Gastroesophageal sphincter (tissue), 4 donors: Measurements from ENCODE around the gene KCP. TPM values are rescaled to one million over a fixed set of nuclear protein-coding genes. Genes with fewer than 3 reads are reported as not detected.

Experiments
- ATAC-seq: fragments of 150-250 bp; one replicate; pipeline ENCODE4 v1.9.1; 2016; ENCODE audit warnings: mild to moderate bottlenecking, moderate library complexity
- H3K27ac ChIP-seq, 4 donors: fragments of 200-600 bp; sonication (generic) in 3 of 4; 1 replicate in 3 of 4; 2 replicates in 1 of 4; pipeline ENCODE4 v1.5.1; 2016 to 2019
- H3K27me3 ChIP-seq: fragments of 200-600 bp; sonication (generic); one replicate; pipeline ENCODE4 v1.5.1; 2019
- H3K36me3 ChIP-seq, 2 donors: fragments of 200-600 bp; sonication (generic); one replicate each; pipeline ENCODE4 v1.5.1; 2019; ENCODE audit warnings: control low read depth in 1 of 2
- H3K4me1 ChIP-seq, 3 donors: fragments of 200-600 bp; sonication (generic); 1 replicate in 2 of 3; 2 replicates in 1 of 3; pipeline ENCODE4 v1.5.1; 2016 to 2019; ENCODE audit warnings: control low read depth in 2 of 3
- H3K4me3 ChIP-seq, 2 donors: fragments of 200-600 bp; sonication (generic); one replicate each; pipeline ENCODE4 v1.5.1; 2019; ENCODE audit warnings: mild to moderate bottlenecking in 1 of 2, moderate library complexity in 1 of 2
- H3K9me3 ChIP-seq, 3 donors: fragments of 200-600 bp; sonication (generic); one replicate each; pipeline ENCODE4 v1.5.1; 2017 to 2019; ENCODE audit warnings: control low read depth in 2 of 3
- CTCF ChIP-seq, 4 experiments: fragments of 200-600 bp in 2 of 4; fragments of 450-650 bp in 2 of 4; sonication (generic) in 1 of 4; IDR thresholded peaks; one replicate each; pipeline ENCODE4 v1.5.1; 2017 to 2019; ENCODE audit warnings: antibody characterized with exemption in 4 of 4, mild to moderate bottlenecking in 2 of 4, moderate library complexity in 2 of 4
- EP300 ChIP-seq: sonication (generic); formaldehyde crosslinking; IDR thresholded peaks from one replicate; pipeline ENCODE4 v1.6.1; 2017; ENCODE audit warnings: antibody characterized with exemption, mild to moderate bottlenecking
- POLR2A ChIP-seq, 2 donors: fragments of 450-650 bp; IDR thresholded peaks; one replicate each; pipeline ENCODE4 v1.6.1; 2017; ENCODE audit warnings: antibody characterized with exemption in 2 of 2, mild to moderate bottlenecking in 2 of 2, moderate library complexity in 1 of 2
- POLR2AphosphoS5 ChIP-seq: sonication (generic); formaldehyde crosslinking; IDR thresholded peaks from one replicate; pipeline ENCODE4 v1.6.1; 2017; ENCODE audit warnings: antibody characterized with exemption
- WGBS, 2 donors: methylation state at CpG; one replicate each; pipeline ENCODE4 v1.1.5; 2018; ENCODE audit warnings: low coverage in 1 of 2; 5-methylcytosine and 5-hydroxymethylcytosine counted together
- total RNA-seq, 4 donors: library from RNA; depleted of rRNA; stranded (reverse); fragments of >200 nt; gene quantifications; one replicate each; pipeline ENCODE4 v1.1.0, GENCODE V29; 2016

Gene KCP
- total RNA-seq, 4 donors from 2014 or later, result 0.31 to 0.67 TPM; not detected in 2

DNA sequence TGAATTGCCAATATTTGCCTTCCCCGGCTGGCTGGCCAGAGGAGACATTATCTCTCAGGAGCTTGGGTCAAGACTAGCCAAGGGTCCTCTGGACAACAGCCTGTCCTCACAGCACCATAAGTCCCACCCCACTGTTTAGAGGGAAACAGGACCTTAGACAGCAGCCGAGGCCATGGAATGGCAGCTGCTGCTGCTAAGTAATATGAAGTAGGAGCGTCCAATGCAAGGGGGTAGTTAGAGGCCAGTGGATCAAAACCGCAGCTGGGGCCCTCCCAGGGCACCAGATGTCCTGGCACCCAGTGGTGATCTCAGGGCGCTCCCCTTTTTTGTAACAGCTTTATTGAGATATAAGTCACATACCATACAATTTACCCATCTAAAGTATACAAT, 12.9 kb upstream of the KCP start:
- WGBS, 2 donors, result no CpG with 5 or more reads among the region's 5 CpGs
- TF ChIP-seq EP300 (no peak), CTCF (IDR thresholded peaks at IDR 0.05) (no peak), POLR2A (IDR thresholded peaks at IDR 0.05) (no peak), POLR2AphosphoS5 (no peak)
- peaks cover 45% of the 10 kb centered on the region for H3K27me3 ChIP-seq
- no peak overlapping the region for H3K4me3 ChIP-seq
- no peaks in the 10 kb centered on the region for H3K36me3 ChIP-seq
- no peaks in the 10 kb centered on the region for H3K9me3 ChIP-seq
- ATAC-seq, result no peak
- no peak overlapping the region for H3K27ac ChIP-seq
- H3K4me1 ChIP-seq, result no peaks in the 10 kb centered on the region

DNA sequence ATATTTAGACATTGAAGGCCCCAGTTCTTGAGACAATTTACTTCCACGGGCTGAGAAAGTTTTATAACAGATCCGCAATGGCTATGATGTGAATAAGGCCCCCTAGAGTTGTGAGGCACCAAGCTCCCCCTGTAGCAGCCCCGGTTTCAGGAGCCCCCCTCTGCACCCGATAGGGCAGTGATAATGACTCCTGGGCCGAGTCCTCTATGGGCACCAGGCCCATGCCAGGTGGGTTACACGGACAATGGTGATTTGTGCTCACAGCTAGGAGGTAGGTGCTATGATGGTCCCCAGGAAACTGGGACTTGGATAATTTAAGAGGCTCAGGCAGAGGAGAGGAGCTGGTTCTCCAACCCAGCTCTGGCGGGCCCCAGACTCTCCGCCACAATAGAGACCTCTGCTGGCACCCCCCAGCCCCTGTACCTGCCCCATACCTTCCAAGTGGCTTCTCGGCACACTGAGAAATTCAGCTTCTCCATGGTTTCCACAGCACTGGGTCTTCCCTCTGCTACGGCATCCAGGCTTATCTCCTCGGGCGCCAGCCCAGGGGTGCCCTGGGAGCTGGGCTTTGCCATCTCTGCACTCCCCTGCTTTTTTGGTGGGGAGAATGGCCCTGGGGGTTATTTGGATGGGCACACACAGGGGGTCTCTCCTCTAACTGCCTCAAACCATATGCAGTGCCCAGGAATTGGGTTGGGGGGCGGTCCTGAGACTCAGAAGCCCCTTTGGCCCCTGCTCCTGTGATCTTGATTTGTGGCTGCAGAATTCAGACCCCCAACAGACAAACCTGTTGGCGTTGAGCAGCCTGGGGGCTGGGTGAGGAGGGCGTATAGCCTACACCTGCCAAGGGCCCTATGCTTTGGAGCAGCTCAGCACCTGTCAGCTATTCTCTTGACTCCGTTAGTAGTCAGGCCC, 12.2 kb upstream of the KCP start:
- TF ChIP-seq POLR2AphosphoS5, result no peak
- no peaks in the 10 kb centered on the region for H3K9me3 ChIP-seq
- no peaks in the 10 kb centered on the region for H3K4me1 ChIP-seq
- peaks cover 45% of the 10 kb centered on the region for H3K27me3 ChIP-seq
- H3K36me3 ChIP-seq, result no peaks in the 10 kb centered on the region
- H3K4me3 ChIP-seq, result no peak overlapping the region
- WGBS, 2 donors, result 78 to 100% methylated on average over 3 to 4 of the region's 16 CpGs
- ATAC-seq, result no peak
- no peak overlapping the region for H3K27ac ChIP-seq

GRCh38 chr7:128921866-128922440, 11.4 kb upstream of the KCP start:
- Histone ChIP-seq H3K9me3 (no peaks in the 10 kb centered on the region), H3K27me3 (peaks cover 46% of the 10 kb centered on the region), H3K4me3 (no peak overlapping the region), H3K27ac (no peak overlapping the region), H3K36me3 (no peaks in the 10 kb centered on the region), H3K4me1 (no peaks in the 10 kb centered on the region)
- no peak for ATAC-seq
- 71 to 85% methylated on average over 4 of the region's 9 CpGs for WGBS, 2 donors
- TF ChIP-seq POLR2AphosphoS5 (no peak), POLR2A (IDR thresholded peaks at IDR 0.05) (no peak), CTCF (IDR thresholded peaks at IDR 0.05) (no peak), EP300 (no peak)

DNA sequence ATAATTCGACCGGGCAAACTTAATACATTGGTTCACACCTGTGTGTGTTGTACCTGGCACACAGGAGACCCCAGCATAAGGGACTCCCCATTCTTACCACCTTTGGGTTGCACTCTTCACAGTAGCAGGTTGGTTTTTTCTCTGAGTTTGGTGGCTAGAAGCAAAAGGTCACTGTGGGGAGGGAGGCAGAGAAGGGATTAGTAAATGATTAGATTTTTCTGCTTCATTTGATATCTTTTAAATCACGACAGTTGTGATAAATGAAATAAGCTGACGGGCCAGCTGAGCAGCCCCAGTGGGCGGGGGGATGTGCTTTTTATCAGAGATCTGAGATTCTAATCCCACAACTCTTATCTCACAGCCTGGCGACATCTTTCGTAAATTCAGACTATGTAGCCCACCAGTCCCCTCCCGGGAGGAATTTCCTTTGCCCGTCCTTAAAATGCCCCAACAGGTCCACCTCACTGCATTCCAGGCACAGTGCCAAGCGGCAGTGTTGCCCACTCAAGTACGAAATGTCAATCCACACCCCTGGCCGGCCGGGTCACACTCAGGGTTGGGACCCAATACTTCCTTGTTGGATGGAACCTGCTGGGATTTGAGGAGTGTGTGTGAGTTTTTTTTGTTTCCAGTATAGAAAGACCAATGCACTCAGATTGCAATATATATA, 10.5 kb upstream of the KCP start:
- no peak for ATAC-seq
- TF ChIP-seq CTCF (IDR thresholded peaks at IDR 0.05), result no peak
- no peak overlapping the region for H3K27ac ChIP-seq
- H3K9me3 ChIP-seq, result no peaks in the 10 kb centered on the region
- no peaks in the 10 kb centered on the region for H3K36me3 ChIP-seq
- peaks cover 53% of the 10 kb centered on the region for H3K27me3 ChIP-seq
- H3K4me1 ChIP-seq, result peaks cover 0 to 2% (median 0%) of the 10 kb centered on the region in 3 donors
- WGBS, 2 donors, result 59 to 63% methylated on average over 4 to 13 of the region's 13 CpGs
- no peak overlapping the region for H3K4me3 ChIP-seq

DNA sequence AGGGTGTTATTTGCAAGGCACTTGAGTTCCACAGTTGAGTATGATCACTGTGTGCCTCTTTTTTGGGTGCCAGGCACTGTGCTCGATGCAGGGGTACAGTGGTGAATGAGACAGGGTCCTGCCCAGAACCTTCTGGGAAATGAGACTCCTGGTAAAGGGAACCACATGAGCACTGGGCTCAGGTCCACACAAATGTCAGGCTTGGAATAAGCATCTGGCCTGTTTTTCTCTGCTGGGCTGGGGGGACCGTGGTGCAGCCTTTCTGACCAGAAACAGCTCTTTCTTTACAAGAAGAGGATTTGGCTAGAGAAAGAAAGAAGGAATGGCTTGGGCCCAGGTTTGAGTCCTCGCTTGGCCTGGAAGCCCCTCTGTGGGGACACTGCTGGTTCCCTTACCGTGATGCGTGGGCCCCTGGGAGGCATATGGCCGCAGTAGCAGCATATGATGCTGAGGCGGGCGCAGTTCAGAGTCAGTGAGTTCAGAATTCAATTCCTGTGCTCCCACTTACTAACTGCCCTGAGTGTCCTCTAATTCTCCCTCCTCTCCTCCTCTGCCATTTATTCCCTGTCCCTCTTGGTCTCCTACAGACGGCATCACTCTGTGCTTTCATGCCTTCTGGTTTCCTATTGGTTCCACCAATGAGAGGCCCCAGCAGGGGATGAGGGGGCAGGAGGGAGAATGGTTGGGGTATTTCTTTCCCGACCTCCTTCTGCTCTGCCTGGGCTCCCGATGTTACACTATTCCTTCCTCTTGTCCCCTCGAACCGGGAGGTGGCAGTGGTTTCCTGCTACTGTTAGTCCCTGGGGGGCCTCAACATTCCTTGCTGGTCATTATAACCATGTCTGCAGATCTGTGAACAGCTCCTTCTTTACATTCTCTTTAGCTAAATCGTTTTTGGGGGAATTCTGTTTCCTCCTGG, 9.6 kb upstream of the KCP start:
- no peaks in the 10 kb centered on the region for H3K36me3 ChIP-seq
- no peak for ATAC-seq
- peaks cover 0 to 11% (median 1%) of the 10 kb centered on the region in 3 donors for H3K4me1 ChIP-seq
- H3K27ac ChIP-seq, result no peak overlapping the region
- peaks cover 62% of the 10 kb centered on the region for H3K27me3 ChIP-seq
- no peaks in the 10 kb centered on the region for H3K9me3 ChIP-seq
- no peak overlapping the region for H3K4me3 ChIP-seq
- TF ChIP-seq POLR2A (IDR thresholded peaks at IDR 0.05) (no peak), POLR2AphosphoS5 (no peak), EP300 (no peak), CTCF (IDR thresholded peaks at IDR 0.05) (no peak)
- 54 to 59% methylated on average over 10 to 12 of the region's 14 CpGs for WGBS, 2 donors
